Measurements from ENCODE around the gene IFNL2.

Gene IFNL2

DNA sequence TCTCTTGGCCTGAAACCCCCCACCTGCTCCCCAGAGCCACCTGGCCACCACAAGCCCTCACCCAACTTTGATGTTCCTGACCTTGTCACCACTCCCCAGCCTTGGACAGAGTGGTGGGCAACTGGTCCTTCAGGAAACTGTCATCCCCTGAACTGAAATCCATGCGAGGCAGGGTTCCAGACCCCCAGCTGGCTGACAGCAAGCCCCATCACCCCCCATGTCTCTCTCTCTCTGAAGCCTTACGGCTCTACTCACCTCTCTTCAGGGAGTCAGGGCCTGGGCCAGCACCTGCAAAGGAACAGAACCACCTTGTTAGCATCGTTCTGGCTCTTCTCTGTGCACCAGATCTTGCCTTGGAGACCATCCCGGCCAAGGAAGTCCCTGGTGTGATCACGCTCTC lies 49.9 kb downstream of the IFNL2 start:
- no peak for DNase-seq (ENCODE audit: low read depth in 2 of 2)

DNA sequence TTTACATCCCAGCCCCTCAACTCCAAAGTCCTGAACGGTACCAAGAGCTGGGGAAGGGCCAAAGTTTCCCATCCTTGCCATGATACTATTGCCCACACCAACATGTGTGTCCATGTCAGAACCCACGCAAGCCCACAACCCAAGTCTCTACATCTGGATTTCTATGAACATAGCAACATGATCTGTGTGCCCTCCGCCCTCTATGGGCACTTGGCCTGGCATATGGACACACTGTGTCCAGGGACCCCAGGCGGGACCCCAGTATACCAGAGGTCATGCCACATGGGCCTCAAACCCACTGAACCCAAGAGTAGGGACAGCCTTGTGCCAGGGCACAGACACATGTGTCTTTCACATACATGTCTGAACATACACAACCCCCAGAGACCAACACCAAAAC lies 50.5 kb downstream of the IFNL2 start:
- DNase-seq (ENCODE audit: low read depth in 2 of 2) = no peak

DNA sequence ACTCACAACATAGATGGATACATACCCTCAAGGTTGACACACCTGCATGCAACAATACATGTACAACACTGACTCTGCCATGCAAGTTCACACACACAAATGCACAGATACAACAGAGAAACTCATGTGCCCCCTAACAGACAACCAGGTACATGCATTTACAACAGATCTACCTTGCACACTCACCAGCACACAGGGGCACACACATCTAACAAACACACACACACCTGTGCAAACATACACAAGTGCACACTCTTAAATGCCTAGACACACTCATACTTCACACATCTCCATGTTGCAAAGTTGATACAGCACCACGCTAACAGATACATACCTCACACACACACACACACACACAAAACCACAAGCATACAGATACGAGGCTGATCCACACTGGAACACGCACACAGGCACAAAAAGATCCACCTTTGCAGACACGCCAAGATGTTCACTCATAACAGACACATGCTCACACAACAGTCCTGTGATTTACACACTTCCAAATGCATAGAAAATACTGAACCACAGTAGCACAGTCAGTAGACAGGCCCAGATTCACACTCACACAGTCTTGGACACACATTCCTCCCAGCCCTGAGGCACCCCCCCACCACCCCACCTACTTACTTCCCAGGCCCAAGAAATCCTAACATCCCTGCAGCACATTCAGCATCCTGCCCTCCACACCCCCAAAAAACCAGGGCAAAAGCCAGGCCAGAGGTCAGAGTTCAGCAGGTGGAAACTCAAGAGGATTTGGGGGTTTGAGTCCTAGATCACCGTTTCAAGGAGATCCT lies 51.1 kb downstream of the IFNL2 start:
- no peak for DNase-seq (ENCODE audit: low read depth in 2 of 2)

Measured in stimulated activated CD4-positive, alpha-beta T cell treated with anti-CD3 and anti-CD28 coated beads, Interleukin-1b, Interleukin-23, amount 100 ng/mL, for 4 hours (primary cell).